GM19372 (cell line): ENCODE data around the gene MASP1.
A peak's percentile ranks its signal among the peaks of the same experiment; 100 is the strongest.

Experiments
- ATAC-seq: cut with Tn5 transposase; IDR thresholded peaks from one replicate; pipeline ENCODE4 v1.9.1; 2021; ENCODE audit warnings: mild to moderate bottlenecking, low read depth, moderate library complexity; ENCODE audit not compliant: unreplicated experiment

MASP1 gene, protein sequence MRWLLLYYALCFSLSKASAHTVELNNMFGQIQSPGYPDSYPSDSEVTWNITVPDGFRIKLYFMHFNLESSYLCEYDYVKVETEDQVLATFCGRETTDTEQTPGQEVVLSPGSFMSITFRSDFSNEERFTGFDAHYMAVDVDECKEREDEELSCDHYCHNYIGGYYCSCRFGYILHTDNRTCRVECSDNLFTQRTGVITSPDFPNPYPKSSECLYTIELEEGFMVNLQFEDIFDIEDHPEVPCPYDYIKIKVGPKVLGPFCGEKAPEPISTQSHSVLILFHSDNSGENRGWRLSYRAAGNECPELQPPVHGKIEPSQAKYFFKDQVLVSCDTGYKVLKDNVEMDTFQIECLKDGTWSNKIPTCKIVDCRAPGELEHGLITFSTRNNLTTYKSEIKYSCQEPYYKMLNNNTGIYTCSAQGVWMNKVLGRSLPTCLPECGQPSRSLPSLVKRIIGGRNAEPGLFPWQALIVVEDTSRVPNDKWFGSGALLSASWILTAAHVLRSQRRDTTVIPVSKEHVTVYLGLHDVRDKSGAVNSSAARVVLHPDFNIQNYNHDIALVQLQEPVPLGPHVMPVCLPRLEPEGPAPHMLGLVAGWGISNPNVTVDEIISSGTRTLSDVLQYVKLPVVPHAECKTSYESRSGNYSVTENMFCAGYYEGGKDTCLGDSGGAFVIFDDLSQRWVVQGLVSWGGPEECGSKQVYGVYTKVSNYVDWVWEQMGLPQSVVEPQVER

DNA sequence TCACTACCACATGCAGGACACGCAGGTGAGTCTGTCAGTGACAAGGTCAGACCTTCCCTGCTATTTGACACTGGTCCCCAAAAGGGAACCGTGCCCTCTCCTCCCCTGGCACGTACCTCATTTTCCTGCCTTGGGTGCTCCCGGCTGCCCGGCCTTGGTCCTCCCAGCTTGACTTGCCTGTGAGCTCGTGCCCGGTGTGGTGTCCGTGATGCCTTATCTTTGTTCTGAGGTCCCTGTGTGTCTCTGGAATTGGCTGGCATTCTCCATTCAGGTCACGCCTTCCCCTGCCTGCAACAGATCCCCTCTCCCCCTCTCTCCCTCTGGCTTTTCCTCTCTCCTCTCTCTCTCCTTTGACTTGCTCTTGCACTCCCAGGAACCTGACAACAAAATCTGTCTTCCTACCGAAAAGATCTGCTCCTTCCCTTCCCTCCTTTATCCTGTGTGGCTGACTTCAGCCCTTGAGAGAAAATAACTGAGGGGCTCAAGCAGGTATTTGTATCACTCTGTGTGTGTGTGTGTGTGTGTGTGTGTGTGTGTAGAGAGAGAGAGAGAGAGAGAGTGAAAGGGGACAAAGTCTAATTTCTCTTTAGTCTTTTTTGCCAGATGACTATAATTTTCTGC, at the start of gene MASP1:
MASP1 (minus strand) TSS at position 226 of the 621 bp plus-strand sequence; CDS start at position 121, 105 bp downstream.
- no peak for ATAC-seq

GRCh38 chr3:187340578-187340977, 49.0 kb upstream of the MASP1 start:
- ATAC-seq: no peak

- no peak for ATAC-seq
These were observed 44.8 kb upstream of the MASP1 start for GRCh38 chr3:187336322-187336721.

GRCh38 chr3:187334904-187335303, 43.4 kb upstream of the MASP1 start:
- ATAC-seq: no peak

GRCh38 chr3:187328691-187329090, 37.2 kb upstream of the MASP1 start:
- no peak for ATAC-seq

GRCh38 chr3:187327845-187328244, 36.3 kb upstream of the MASP1 start:
- no peak for ATAC-seq

DNA sequence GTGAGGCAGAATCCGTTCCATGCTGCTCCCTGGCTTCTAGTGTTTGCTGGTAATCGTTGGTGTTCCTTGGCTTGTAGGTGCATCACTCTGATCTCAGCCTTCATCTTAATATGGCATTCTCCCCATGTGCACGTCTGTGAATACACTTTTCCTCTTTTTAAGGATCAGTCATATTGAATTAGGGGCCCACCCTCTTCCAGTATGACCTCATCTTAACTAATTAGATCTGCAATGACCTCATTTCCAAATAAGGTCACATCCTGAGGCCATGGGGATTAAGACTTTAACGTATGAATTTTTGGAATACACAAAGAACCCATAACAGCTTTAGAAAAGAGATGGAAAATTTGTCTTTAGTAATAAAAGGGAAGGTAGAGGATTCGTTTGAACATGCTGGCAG, 34.1 kb upstream of the MASP1 start:
- no peak for ATAC-seq

- no peak for ATAC-seq
These were observed 31.6 kb upstream of the MASP1 start for GRCh38 chr3:187323091-187323490.

DNA sequence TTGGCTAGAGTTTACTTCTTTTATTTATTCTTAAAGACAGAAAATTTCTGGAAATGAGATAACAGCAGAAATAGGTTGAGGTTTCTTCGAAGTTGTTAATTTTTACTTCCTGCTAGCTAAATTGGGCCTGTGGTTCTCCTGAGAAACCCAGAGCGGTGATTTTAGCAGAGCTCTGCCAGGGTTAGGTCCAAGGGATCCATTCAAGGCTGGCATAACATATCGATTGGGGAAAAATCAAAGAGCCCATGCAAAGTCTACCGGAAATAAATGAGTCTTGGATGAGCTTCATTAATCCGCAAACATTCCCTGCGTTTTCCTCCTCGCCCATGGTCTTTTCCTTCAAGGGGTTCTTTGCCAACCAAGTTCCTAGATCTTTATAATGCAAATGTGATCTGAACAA, 30.8 kb upstream of the MASP1 start:
- no peak for ATAC-seq

- no peak for ATAC-seq
These were observed 30.2 kb upstream of the MASP1 start for GRCh38 chr3:187321766-187322165.

DNA sequence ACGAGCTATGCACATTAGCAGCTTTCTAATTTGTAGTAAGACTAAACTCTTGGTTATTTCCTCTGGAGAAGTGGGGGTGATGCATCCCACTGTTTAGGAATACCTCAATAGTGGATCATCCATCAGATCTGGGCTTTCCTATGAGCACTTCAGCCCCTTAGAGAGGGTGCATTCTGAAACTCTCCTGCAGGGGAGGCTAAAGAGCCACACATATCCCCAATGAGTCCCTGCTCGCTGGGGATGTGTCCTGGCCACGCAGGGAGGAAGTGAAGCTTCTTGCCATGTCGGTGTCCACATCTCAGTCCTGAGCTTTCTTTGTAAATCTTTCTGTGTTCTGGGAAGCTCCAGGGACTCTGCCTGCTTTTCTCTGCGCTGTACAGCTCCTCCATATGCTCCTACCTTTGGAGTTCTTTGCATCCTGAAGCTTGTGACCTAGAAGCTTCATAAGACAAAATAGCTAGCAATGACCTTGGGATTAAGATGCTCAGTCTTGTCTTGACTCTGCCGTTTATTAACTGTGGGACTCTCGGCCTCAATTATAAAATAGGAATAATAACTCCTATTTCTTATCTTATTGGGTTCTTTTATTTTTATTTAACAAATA, 28.3 kb upstream of the MASP1 start:
- ATAC-seq: peak; percentile 83

DNA sequence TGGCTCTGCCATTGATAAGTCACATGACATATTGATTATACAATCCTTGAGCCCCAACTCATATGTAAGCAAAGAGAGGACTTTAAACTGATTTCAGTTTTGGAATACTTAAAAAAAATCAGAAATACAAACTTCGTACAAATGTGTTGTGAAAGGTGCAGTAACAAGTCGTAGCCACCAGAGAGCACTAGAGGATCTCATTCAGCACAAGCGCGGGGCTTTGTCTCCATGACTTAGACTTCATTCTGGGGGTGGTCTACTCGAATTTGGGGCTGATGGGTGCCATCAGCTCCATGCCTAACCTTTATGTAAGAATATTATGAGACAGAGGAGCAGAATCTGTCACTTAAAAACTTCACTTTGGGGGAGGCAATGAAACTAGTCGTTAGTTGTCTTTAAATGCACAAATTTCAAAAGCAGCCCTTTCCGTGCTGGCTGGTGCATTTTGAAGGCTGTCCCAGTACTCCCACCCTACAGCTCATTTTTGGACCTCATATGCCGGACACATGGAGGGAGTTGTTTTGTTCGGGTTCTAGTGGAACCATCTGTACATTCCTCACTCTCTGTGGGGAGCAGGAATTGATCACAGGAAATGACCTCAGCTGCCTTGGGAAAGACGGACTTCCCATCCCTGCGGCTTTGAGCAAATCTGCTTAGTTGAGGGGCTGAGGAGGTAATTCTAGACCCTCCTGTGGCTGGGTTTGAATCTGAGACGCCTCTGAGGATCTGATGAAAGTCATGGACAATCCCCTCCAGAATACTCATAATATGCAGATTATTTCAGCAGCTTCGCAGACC, 27.5 kb upstream of the MASP1 start:
- no peak for ATAC-seq

- ATAC-seq: no peak
These were observed 24.3 kb upstream of the MASP1 start for GRCh38 chr3:187315872-187316271.

- ATAC-seq: no peak
These were observed 22.6 kb upstream of the MASP1 start for GRCh38 chr3:187314176-187314575.

DNA sequence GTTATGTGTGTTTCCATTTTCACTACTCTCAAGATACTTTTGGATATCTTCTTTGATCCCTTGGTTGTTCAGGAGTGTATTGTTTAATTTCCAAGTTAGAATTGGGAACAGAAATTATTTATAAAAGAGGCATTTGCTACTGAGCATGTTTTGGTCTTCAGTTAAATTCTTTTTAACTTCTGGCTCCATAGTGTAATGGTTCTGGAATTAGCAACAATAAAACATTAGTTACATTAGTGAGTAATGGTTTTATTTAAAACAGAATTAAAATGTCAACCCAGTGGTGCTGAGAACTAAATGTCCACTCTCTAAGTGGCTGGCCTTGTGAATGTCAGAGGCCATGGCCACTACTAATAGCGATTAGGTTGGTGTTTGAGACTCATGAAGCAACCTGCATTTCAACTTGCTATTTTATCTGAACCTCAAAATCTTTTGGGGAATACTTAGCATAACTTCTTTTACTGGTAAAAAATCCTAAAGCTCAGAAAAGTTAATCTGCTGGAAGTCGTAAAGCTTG, 19.5 kb upstream of the MASP1 start:
- ATAC-seq: no peak

DNA sequence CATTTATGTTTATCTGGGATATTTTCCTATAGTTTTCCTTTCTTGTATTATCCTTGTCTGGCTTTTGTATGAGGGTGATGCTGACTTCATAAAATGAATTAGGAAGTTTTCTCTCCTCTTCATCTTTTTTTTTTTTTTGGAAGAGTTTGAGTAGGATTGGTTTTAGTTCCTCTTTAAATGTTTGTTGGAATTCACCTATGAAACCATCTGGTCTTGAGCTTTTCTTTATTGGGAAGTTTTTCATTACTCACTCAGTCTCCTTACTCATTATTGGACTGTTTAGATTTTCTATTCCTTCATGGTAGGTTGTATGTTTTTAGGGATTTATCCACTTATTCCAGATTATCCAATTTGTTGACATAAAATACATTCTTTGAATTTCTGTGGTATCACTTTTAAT, 18.7 kb upstream of the MASP1 start:
- no peak for ATAC-seq

- ATAC-seq: no peak
These were observed 14.3 kb upstream of the MASP1 start for GRCh38 chr3:187305881-187306280.

- no peak for ATAC-seq
These were observed 8.1 kb upstream of the MASP1 start for GRCh38 chr3:187299611-187300010.

- ATAC-seq: no peak
These were observed 5.4 kb upstream of the MASP1 start for GRCh38 chr3:187296911-187297310.

DNA sequence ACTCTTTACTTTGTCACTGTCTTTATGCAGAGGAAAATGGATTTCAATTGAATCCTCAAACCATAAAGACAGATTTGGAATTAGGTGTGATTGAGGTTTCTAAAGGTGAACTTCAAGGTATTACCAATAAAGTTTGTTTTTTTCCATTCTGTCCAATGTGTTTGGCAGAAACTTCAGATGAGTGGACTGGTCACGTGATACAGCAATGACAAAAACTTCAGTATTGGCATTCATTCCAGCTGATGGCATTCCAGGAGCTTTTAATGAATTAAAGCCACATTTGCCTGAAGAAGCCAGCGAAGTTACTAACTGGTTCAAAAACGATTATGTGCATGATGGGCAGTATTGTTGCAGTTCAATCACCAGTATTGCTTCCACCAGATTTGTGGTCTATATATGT, 4.5 kb upstream of the MASP1 start:
- no peak for ATAC-seq
